Naive thymus-derived CD8-positive, alpha-beta T cell (primary cell): Measurements from ENCODE around the gene RTN4RL1. TPM values are rescaled to one million over a fixed set of nuclear protein-coding genes. Genes with fewer than 3 reads are reported as not detected.

Source experiments
- ATAC-seq, 2 donors: fragments of 150-1000 bp; cut with Tn5 transposase in 1 of 2; sonication (Bioruptor Pico), chemical (Tn5 transposase) in 1 of 2; 1 replicate in 1 of 2; 2 replicates in 1 of 2; pipeline ENCODE4 v1.10.0; 2021; ENCODE audit warnings: mild to moderate bottlenecking in 2 of 2, moderate library complexity in 2 of 2
- POLR2A ChIA-PET: fragments of 350-600 bp; sonication (Branson Sonifier 250); formaldehyde crosslinking; loops from one replicate; lab custom pipeline; 2021; ENCODE audit warnings: antibody characterized with exemption; lab: Charles Lee
- DNase-seq, 10 donors: peaks; one replicate each; pipeline versions ENCODE4 v3.0.0 to v3.0.0-alpha.2; 2020 to 2022
- H3K27ac Mint-ChIP-seq, 10 donors: one replicate each; pipeline ENCODE4 v1.8.0; 2020 to 2022; ENCODE audit warnings: mild to moderate bottlenecking in 10 of 10, mixed read lengths in 10 of 10, moderate library complexity in 4 of 10, inconsistent platforms in 1 of 10
- H3K27me3 Mint-ChIP-seq, 5 donors: one replicate each; pipeline ENCODE4 v1.8.0; 2021 to 2022; ENCODE audit warnings: mixed read lengths in 5 of 5
- H3K36me3 Mint-ChIP-seq, 3 donors: one replicate each; pipeline ENCODE4 v1.8.0; 2020 to 2022; ENCODE audit warnings: mixed read lengths in 3 of 3, mild to moderate bottlenecking in 2 of 3, inconsistent platforms in 1 of 3
- H3K4me1 Mint-ChIP-seq, 4 donors: one replicate each; pipeline ENCODE4 v1.8.0; 2021 to 2022; ENCODE audit warnings: mixed read lengths in 4 of 4
- H3K4me3 Mint-ChIP-seq, 10 donors: one replicate each; pipeline ENCODE4 v1.8.0; 2020 to 2022; ENCODE audit warnings: mild to moderate bottlenecking in 10 of 10, mixed read lengths in 10 of 10, moderate library complexity in 6 of 10, inconsistent platforms in 1 of 10
- H3K9me3 Mint-ChIP-seq, 9 donors: one replicate each; pipeline ENCODE4 v1.8.0; 2020 to 2022; ENCODE audit warnings: mixed read lengths in 9 of 9, mild to moderate bottlenecking in 3 of 9, inconsistent platforms in 1 of 9, moderate library complexity in 1 of 9
- polyA plus RNA-seq, 3 donors: library from polyadenylated mRNA; unstranded; fragments of 300-500 nt; fragmentation: Illumina TruSeq; gene quantifications; one replicate each; pipeline ENCODE4 v1.2.3, GENCODE V29; 2021
- total RNA-seq, 8 experiments: library from RNA in 2 of 8; stranded (reverse) in 2 of 8; gene quantifications; one replicate each; pipeline ENCODE4 v1.2.3 and lab custom pipeline; 2021 to 2026

Gene RTN4RL1
- total and polyA plus RNA-seq, 5 experiments from 2014 or later = 0.25 to 0.57 (median 0.41) TPM

DNA sequence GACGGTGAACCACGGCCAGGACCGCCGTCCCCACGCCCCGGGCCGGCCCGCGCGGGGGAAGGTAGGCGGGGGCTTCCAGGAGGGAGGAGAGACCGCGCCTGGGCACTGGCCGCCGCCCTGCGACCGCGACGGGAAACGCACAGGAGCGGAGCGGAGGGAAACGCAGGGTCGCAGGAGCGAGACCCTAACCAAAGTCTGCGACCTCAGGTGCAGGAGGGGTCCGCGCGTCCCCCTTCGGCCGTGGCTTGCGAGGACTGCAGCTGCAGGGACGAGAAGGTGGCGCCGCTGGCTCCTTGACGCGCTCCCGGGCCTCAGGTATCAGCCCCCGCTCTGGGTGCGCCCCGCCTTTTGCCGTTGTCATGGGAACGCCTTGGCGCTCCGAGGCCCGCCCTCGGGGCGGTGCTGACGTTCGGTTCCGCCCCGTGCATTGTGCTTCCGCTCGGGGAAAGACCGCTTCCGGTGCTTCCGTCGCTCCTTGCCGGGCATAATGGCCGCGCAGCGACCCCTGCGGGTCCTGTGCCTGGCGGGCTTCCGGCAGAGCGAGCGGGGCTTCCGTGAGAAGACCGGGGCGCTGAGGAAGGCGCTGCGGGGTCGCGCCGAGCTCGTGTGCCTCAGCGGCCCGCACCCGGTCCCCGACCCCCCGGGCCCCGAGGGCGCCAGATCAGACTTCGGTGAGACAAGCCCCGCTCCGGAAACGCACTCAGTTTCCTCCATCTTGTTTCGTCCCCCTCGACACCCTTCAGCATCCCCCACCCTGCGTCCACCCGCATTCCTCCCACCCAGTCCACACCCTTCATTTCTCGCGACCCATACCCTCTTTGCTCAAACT is 16.6 kb upstream of the RTN4RL1 start, which contains the start of gene OVCA2:
TSS of gene OVCA2 (plus strand) at position 462 of the 829 bp plus-strand sequence. CDS start at position 488, 26 bp downstream.
- Mint-ChIP-seq H3K36me3 (peaks cover 0 to 47% (median 3%) of the 10 kb centered on the region in 3 donors), H3K27ac (peak within 1 kb of the TSS; percentile 86 to 97 (median 94)), H3K4me1 (peaks cover 11 to 25% (median 23%) of the 10 kb centered on the region in 4 donors), H3K4me3 (peak within 1 kb of the TSS; percentile 85 to 97 (median 91)), H3K9me3 (no peaks in the 10 kb centered on the region), H3K27me3 (no peaks in the 10 kb centered on the region)
- peak; percentile 95 to 98 (median 97) for DNase-seq
- POLR2A ChIA-PET = interaction anchor here (0.6 to 2.3 kb wide), 7 partner anchors 9 to 160 kb away, joined by 3 to 11 read pairs (median 4); partner anchors contain the start of genes DPH1 and RTN4RL1
- peak; percentile 87 to 92 for ATAC-seq

DNA sequence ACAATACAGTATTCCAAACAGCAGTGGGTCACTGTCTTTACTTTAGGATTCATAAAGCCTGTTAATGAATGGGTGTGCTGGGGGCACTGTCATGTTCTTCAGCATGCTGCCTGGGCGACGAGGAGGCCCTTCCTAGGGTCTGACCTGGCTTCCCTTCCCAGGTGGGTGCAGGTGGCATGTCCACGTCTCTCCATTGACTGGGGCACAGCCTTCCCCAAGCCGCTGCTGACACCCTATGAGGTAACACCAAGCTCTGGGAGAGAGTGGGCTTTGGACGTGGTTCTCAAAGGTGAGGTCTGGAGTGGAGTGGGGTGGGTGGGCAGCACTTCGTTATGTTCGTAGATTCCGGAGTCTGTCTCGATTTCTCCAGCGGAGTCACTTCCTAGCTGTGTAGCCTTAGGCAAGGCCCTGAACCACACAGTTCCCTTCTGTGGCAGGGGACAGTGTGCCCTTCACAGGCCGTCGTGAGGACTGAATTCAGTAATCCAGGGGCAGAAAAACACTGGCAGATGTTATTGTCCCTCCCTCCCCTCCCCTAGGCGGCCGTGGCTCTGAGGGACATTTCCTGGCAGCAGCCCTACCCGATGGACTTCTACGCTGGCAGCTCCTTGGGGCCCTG is 15.9 kb upstream of the RTN4RL1 start:
- H3K4me3 Mint-ChIP-seq = peak overlapping the region; percentile 8 to 97 (median 73)
- H3K27me3 Mint-ChIP-seq = no peaks in the 10 kb centered on the region
- no peak for ATAC-seq
- H3K27ac Mint-ChIP-seq = peak overlapping the region in 9 of 10 donors; percentile 31 to 85 (median 63)
- H3K4me1 Mint-ChIP-seq = peaks cover 11 to 25% (median 23%) of the 10 kb centered on the region in 4 donors
- DNase-seq = no peak
- H3K36me3 Mint-ChIP-seq = peaks cover 0 to 54% (median 3%) of the 10 kb centered on the region in 3 donors
- no peaks in the 10 kb centered on the region for H3K9me3 Mint-ChIP-seq
- POLR2A ChIA-PET = interaction anchor here (0.8 to 2.3 kb wide), 4 partner anchors 9 to 16 kb away, joined by 3 to 11 read pairs (median 6); partner anchors contain the start of genes DPH1 and RTN4RL1

DNA sequence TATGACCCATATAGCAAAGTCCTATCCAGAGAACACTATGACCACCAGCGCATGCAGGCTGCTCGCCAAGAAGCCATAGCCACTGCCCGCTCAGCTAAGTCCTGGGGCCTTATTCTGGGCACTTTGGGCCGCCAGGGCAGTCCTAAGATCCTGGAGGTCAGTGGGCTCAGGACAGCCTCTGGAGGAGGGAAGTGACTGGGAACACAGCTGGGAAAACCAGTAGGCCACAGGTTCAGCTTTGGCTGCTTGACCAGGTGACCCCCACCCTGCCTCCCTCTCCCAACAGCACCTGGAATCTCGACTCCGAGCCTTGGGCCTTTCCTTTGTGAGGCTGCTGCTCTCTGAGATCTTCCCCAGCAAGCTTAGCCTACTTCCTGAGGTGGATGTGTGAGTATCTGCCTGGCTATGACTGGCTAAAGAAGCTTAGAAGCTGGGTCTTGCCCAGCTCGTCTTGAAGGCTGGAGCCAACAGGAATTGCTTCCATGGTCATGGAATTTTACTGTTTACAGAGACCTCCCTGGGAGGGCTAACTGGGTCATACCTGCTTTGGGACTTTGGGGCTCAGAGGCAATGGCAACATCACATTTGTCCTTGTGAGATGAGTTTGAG is 15.2 kb upstream of the RTN4RL1 start:
- peaks cover 11 to 25% (median 23%) of the 10 kb centered on the region in 4 donors for H3K4me1 Mint-ChIP-seq
- H3K4me3 Mint-ChIP-seq = peak overlapping the region in 7 of 10 donors; percentile 8 to 91 (median 73)
- ATAC-seq (no peak), DNase-seq (no peak)
- no peaks in the 10 kb centered on the region for H3K27me3 Mint-ChIP-seq
- POLR2A ChIA-PET = interaction anchor here (0.7 to 2.3 kb wide), 3 partner anchors 10 to 13 kb away, joined by 3 to 11 read pairs (median 5); partner anchors contain the start of gene DPH1
- peaks cover 0 to 58% (median 3%) of the 10 kb centered on the region in 3 donors for H3K36me3 Mint-ChIP-seq
- H3K27ac Mint-ChIP-seq = peak overlapping the region in 7 of 10 donors; percentile 31 to 85 (median 63)
- no peaks in the 10 kb centered on the region for H3K9me3 Mint-ChIP-seq

DNA sequence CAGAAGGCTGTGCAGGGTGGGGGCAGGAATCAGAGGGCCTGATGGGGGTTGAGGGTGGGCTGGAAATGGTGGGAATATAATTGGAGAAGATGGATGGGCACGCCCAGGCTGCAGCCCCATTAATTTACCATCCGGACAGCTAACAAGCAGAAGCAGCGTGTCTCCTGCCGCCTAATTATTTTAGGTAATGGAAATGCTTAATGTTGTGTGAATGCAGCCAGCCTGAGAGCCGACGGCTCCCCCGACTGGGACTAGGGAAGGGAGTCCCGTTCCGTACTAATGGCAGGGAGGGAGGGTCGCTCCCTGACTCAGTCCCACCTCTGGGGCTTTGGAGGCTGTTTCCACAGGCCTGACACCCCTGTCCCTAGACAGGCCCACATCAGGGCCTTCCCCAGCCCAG is 12.0 kb upstream of the RTN4RL1 start:
- POLR2A ChIA-PET = interaction anchor here (0.9 to 1.5 kb wide), 2 partner anchors 14 to 221 kb away, joined by 3 to 4 read pairs; no protein-coding TSS in a partner anchor
- Mint-ChIP-seq H3K27me3 (no peaks in the 10 kb centered on the region), H3K4me3 (peak overlapping the region in 1 of 10 donors; percentile 48), H3K36me3 (peaks cover 0 to 54% (median 3%) of the 10 kb centered on the region in 3 donors), H3K9me3 (no peaks in the 10 kb centered on the region), H3K27ac (peak overlapping the region in 2 of 10 donors; percentile 28 to 69), H3K4me1 (peaks cover 9 to 24% (median 13%) of the 10 kb centered on the region in 4 donors)
- no peak for ATAC-seq
- no peak for DNase-seq

DNA sequence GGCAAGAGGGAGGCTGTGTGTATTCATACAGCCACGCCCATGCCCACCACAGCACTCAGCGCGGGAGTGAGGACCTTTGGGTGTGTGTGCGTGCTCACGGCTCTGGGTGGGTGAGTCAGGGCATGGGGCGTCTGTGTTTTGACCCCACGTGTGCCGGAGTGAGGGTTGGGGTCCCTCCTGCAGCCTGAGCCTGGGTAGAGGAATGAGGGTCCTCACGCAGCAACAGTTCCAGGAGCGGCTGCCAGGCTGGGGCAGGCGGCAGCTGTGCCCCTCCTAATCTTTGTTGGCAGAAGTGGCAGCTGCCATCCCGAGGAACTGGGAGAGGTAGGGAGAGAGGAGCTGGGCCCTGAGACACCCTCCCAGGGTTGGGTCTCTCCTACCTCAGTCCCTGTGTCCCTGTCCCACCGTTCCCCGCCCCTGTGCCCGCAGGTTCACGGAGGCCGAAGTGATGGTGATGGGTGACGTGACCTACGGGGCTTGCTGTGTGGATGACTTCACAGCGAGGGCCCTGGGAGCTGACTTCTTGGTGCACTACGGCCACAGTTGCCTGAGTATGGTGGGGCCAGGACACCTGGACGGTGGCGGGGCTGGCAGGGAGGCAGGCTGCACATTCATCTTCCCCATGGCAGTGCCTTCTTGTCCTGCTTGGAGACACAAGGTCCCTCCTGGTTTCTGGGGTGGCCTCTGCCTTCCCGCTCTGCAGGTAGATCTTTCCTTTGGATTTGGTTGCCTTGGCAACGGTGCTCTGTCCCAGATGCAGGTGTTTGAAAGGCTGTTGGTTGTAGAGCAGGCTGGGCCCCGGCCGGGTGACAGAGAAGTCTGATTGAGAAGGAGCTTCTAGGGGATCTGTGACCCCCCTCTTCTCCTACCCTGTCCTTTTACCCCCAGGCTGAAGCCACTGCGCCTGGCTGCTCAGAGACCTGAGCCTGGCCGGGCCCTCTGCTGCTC is 10.7 kb upstream of the RTN4RL1 start:
- H3K4me3 Mint-ChIP-seq = no peak overlapping the region
- DNase-seq (no peak), ATAC-seq (no peak)
- H3K36me3 Mint-ChIP-seq = peaks cover 0 to 51% (median 3%) of the 10 kb centered on the region in 3 donors
- H3K27ac Mint-ChIP-seq = peak overlapping the region in 1 of 10 donors; percentile 36
- H3K9me3 Mint-ChIP-seq = no peaks in the 10 kb centered on the region
- H3K4me1 Mint-ChIP-seq = peaks cover 8 to 29% (median 15%) of the 10 kb centered on the region in 4 donors
- H3K27me3 Mint-ChIP-seq = no peaks in the 10 kb centered on the region
- POLR2A ChIA-PET = interaction anchor here (0.5 to 1.5 kb wide), 2 partner anchors 15 to 1257 kb away, joined by 3 read pairs; no protein-coding TSS in a partner anchor

DNA sequence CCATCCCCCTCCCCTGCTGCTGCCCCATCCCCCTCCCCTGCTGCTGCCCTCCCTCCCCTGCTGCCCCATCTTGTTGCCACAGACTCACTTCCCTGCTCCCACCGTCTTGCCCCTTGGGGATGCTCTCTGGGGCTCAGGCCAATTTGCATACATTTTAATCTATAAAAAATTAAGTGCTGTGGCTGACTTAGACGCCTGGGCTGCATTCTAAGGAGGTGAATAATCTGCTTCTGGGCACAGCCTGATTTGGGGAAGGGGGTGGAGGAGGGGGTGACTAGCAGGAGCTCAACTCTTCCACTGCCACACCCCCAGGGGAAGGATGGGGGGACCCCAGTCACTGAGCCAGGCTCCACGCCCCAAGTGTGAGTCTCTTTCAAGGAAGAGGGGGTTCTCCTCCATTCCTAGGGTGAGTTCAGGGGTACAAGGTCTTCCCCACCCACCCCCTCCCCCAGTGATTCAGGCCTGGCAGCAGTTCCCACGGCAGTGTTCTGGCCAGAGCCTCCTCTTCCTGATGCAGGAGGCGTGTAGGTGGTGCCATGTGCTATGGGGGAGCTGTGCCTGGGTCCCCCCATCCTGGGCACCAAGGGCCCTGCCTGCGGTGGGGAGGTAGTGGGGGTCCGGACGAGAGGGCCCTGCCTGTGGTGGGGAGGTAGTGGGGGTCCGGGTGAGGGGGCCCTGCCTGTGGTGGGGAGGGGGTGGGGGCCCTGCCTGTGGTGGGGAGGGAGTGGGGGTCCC is 9.8 kb upstream of the RTN4RL1 start:
- ATAC-seq = no peak
- POLR2A ChIA-PET = interaction anchor here (0.5 kb wide), 1 partner anchor 1256 kb away, joined by 3 read pairs; no protein-coding TSS in a partner anchor
- H3K36me3 Mint-ChIP-seq = peaks cover 0 to 49% (median 0%) of the 10 kb centered on the region in 3 donors
- no peak for DNase-seq
- no peaks in the 10 kb centered on the region for H3K9me3 Mint-ChIP-seq
- no peak overlapping the region for H3K27ac Mint-ChIP-seq
- H3K27me3 Mint-ChIP-seq = no peaks in the 10 kb centered on the region
- peak overlapping the region in 1 of 10 donors; percentile 38 for H3K4me3 Mint-ChIP-seq
- H3K4me1 Mint-ChIP-seq = peaks cover 11 to 32% (median 18%) of the 10 kb centered on the region in 4 donors

DNA sequence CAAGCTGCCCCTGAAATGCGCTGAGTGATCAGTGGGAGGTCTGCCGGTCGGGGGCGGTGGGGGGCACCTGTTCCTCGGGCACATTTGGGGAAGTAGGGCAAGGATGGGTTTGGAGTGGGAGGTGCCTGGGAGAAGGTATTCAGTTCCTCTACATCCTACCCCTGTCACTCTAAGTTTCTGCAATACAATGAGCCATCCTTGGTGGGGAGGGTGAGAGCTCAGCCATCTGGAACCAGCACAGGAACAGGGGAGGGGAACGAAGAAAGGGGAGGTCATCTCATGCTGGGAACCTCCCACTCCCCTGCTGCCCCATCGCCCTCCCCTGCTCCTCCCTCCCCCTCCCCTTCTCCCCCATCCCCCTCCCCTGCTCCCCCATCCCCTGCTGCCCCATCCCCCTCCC is 9.0 kb upstream of the RTN4RL1 start:
- no peak overlapping the region for H3K27ac Mint-ChIP-seq
- peaks cover 9 to 34% (median 18%) of the 10 kb centered on the region in 4 donors for H3K4me1 Mint-ChIP-seq
- POLR2A ChIA-PET = interaction anchor here (0.6 kb wide), 1 partner anchor 309 kb away, joined by 4 read pairs; no protein-coding TSS in a partner anchor
- H3K36me3 Mint-ChIP-seq = peaks cover 0 to 43% (median 0%) of the 10 kb centered on the region in 3 donors
- ATAC-seq (no peak), DNase-seq (no peak)
- no peak overlapping the region for H3K4me3 Mint-ChIP-seq
- H3K9me3 Mint-ChIP-seq = no peaks in the 10 kb centered on the region
- H3K27me3 Mint-ChIP-seq = no peaks in the 10 kb centered on the region

DNA sequence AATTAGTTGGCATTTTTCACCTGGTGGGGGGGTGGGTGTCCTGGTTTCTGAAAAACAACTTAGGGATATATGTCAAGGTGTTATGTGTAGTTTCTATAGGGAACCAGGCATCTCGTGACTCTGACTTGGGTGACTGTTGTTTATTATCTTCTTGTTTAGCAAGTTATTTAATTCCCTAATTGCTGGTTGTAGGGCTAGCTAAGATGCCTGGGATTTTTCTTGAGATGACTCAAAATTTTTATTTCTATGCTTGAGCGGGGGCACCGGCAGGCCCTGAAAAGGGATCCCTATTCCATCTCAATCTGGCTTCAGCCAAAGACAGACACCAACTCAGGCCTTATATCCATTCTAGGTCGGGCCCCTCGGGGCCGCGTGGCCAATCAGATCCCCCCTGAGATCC is 8.0 kb upstream of the RTN4RL1 start:
- Mint-ChIP-seq H3K27ac (peak overlapping the region in 1 of 10 donors; percentile 56), H3K4me3 (peak overlapping the region in 6 of 10 donors; percentile 3 to 41 (median 19)), H3K4me1 (peaks cover 9 to 34% (median 19%) of the 10 kb centered on the region in 4 donors), H3K27me3 (peaks cover 0 to 3% (median 0%) of the 10 kb centered on the region in 5 donors), H3K9me3 (no peaks in the 10 kb centered on the region), H3K36me3 (peaks cover 0 to 33% (median 0%) of the 10 kb centered on the region in 3 donors)
- POLR2A ChIA-PET = no interaction called here
- ATAC-seq (no peak), DNase-seq (no peak)

DNA sequence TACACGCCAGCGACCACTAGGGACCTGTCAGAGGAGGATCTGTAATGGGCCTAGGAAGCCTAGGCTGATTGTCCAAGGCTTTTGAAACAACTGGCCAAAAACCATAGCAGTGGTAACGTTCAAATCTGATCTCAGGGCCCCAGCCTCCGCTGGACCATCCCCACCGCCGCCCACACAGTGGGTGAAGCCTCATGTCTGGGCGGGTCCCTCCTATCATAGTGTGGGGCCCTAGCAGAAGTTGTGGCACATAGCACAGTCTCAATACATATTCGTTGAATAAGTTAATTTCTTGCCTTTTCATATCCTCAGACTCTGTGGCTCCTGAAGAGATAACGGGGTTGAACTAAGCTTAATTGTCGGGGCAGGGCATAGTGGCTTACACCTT is 5.6 kb upstream of the RTN4RL1 start:
- POLR2A ChIA-PET = interaction anchor here (0.5 to 1.9 kb wide), 7 partner anchors 10 to 1878 kb away, joined by 3 to 11 read pairs (median 3); partner anchors contain the start of genes OVCA2, RPA1 and SMYD4
- Mint-ChIP-seq H3K36me3 (peaks cover 0 to 11% (median 0%) of the 10 kb centered on the region in 3 donors), H3K27ac (peak overlapping the region; percentile 77 to 98 (median 95)), H3K27me3 (peaks cover 4 to 20% (median 9%) of the 10 kb centered on the region in 5 donors), H3K4me1 (peaks cover 16 to 39% (median 26%) of the 10 kb centered on the region in 4 donors), H3K4me3 (peak overlapping the region; percentile 92 to 98 (median 95)), H3K9me3 (no peaks in the 10 kb centered on the region)
- DNase-seq (no peak), ATAC-seq (peak in 1 of 2 donors; percentile 2)
